Central memory CD8-positive, alpha-beta T cell (primary cell): ENCODE data around the gene TP53I11.

Experiments used
- ATAC-seq: fragments of 150-1000 bp; cut with Tn5 transposase; replicated peaks from 2 replicates; pipeline ENCODE4 v1.10.0; 2022; ENCODE audit warnings: mild to moderate bottlenecking, moderate FRiP score, moderate number of reproducible peaks; ENCODE audit not compliant: poor library complexity, severe bottlenecking; ENCODE audit errors: extremely low read depth
- DNase-seq, 2 donors: peaks; one replicate each; pipeline ENCODE4 v3.0.0; 2021; ENCODE audit warnings: low spot score in 2 of 2
- H3K27ac Mint-ChIP-seq: one replicate; pipeline ENCODE4 v1.8.0; 2022; ENCODE audit warnings: low read depth, mild to moderate bottlenecking, moderate library complexity, mixed read lengths
- H3K27me3 Mint-ChIP-seq: one replicate; pipeline ENCODE4 v1.8.0; 2022; ENCODE audit warnings: mixed read lengths
- H3K36me3 Mint-ChIP-seq: one replicate; pipeline ENCODE4 v1.8.0; 2022; ENCODE audit warnings: mild to moderate bottlenecking, moderate library complexity, mixed read lengths; ENCODE audit not compliant: insufficient read depth
- H3K4me1 Mint-ChIP-seq: one replicate; pipeline ENCODE4 v1.8.0; 2022; ENCODE audit warnings: mixed read lengths
- H3K4me3 Mint-ChIP-seq: one replicate; pipeline ENCODE4 v1.8.0; 2022; ENCODE audit warnings: mild to moderate bottlenecking, moderate library complexity, mixed read lengths
- H3K9me3 Mint-ChIP-seq: one replicate; pipeline ENCODE4 v1.8.0; 2022; ENCODE audit warnings: mixed read lengths

TP53I11 gene, protein sequence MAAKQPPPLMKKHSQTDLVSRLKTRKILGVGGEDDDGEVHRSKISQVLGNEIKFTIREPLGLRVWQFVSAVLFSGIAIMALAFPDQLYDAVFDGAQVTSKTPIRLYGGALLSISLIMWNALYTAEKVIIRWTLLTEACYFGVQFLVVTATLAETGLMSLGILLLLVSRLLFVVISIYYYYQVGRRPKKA

DNA sequence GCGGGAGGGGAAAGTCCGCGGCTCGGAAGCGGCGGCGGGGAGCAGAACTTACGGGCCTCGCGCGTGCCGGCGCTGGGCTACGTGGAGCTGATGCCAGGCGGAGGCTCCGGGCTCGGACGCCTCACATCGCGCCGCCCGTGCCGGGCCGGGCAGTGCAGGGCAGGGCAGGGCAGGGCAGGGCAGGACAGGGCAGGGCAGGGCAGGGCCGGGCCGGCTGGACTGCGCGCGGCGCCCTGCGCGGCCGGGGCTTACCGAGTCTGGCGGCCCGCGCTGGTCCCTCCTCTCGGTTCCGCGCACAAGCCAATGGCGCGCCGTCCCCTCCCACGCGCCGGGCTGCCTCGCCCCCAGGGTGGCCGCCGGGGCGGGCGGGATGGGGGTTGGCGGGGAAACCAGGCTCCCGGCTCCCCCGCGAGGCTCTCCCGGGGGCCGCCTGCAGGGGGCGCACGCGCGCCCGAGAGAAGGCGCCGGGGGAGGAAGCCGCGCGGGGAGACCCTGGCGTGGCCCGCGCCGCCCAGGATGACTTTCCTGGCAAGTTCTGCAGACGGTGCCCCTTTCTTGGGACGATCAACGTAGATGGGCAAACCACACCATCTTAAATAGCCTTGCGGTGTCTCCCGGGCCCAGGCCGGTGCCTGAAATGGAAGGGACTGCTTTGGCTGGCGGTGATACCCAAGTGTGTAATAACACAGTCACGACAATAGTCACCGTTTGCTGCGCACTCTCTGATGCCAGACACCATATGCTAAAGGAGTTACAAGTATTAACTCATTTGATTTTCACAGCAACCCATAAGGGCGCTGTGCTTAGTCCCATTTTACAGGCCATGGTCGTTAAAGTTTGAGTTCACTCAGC lies at the start of gene TP53I11:
Gene TP53I11, minus strand, starts transcription at position 259 of the 852 bp plus-strand sequence. CDS start 12,548 bp downstream, outside the sequence.
- no peaks in the 10 kb centered on the region for H3K27me3 Mint-ChIP-seq
- H3K36me3 Mint-ChIP-seq = peaks cover 5% of the 10 kb centered on the region
- peak; percentile 74 for ATAC-seq
- H3K4me1 Mint-ChIP-seq = peaks cover 27% of the 10 kb centered on the region
- peak; percentile 44 to 50 for DNase-seq
- H3K27ac Mint-ChIP-seq = peak within 1 kb of the TSS; percentile 83
- no peaks in the 10 kb centered on the region for H3K9me3 Mint-ChIP-seq
- peak within 1 kb of the TSS; percentile 88 for H3K4me3 Mint-ChIP-seq

DNA sequence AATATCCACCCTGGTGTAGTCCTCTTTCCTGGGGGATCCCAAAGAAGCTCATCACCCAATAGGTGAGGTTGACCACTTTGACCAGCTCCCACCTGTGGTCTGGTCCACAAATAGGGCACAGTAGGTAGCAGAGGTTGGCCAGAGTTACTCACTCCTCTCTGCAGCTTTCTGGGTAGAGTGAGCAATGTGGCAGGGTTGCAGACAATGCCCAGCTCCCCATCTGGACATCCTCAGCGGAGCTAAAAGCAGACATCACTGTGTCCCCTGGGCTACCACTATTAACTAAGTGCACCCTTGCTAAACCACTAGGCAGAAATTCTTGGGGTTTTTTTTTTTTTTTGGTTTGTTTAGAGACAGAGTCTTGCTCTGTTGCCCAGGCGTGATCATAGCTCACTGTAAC lies 48.4 kb upstream of the TP53I11 start:
- Mint-ChIP-seq H3K27me3 (no peaks in the 10 kb centered on the region), H3K36me3 (no peaks in the 10 kb centered on the region), H3K4me3 (no peak overlapping the region), H3K9me3 (no peaks in the 10 kb centered on the region), H3K4me1 (no peaks in the 10 kb centered on the region), H3K27ac (no peak overlapping the region)
- DNase-seq (no peak), ATAC-seq (no peak)

DNA sequence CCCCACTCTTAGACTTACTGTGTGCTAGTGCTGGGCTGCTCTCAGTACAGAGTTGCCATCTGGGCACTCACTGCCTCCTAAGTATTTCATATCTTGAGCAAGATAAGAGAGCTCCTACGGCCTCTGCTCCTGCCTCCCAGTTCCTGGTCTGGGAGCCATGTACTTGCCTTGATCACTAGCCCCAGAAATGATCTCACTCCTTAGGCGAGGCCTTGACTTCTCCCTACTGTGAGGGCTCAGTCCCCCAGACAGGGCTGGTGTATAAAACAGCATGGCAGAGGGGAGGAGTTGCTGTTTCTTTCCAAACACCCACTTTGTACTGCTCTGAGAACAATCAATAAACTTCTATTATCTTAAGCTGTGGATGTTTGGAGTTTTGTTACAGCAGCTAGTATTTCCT lies 47.4 kb upstream of the TP53I11 start:
- H3K27ac Mint-ChIP-seq = peak overlapping the region; percentile 58
- no peaks in the 10 kb centered on the region for H3K27me3 Mint-ChIP-seq
- peaks cover 2% of the 10 kb centered on the region for H3K4me1 Mint-ChIP-seq
- H3K9me3 Mint-ChIP-seq = no peaks in the 10 kb centered on the region
- H3K36me3 Mint-ChIP-seq = no peaks in the 10 kb centered on the region
- DNase-seq (no peak), ATAC-seq (no peak)
- no peak overlapping the region for H3K4me3 Mint-ChIP-seq

DNA sequence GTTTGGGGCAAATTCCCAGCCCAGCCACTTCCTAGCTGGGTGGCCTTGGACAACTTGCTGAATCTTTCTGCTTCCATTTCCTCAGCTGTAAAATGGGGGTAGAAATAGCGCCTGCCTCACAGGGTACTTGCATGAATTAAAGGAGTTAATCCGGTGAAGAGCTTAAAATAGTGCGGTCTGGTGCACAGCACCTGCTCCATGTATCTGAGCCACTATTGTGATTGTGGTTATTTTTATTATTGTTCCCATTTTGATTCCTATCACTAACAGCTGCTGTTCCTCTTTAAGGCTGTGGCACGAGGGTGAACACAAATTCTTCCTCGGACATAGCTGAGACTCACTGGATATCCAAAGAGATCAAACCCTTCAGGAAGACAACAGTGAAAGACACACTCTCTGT lies 46.9 kb upstream of the TP53I11 start:
- Mint-ChIP-seq H3K4me3 (no peak overlapping the region), H3K27me3 (no peaks in the 10 kb centered on the region), H3K4me1 (peaks cover 7% of the 10 kb centered on the region), H3K36me3 (no peaks in the 10 kb centered on the region), H3K9me3 (no peaks in the 10 kb centered on the region), H3K27ac (peak overlapping the region; percentile 58)
- ATAC-seq (no peak), DNase-seq (no peak)

DNA sequence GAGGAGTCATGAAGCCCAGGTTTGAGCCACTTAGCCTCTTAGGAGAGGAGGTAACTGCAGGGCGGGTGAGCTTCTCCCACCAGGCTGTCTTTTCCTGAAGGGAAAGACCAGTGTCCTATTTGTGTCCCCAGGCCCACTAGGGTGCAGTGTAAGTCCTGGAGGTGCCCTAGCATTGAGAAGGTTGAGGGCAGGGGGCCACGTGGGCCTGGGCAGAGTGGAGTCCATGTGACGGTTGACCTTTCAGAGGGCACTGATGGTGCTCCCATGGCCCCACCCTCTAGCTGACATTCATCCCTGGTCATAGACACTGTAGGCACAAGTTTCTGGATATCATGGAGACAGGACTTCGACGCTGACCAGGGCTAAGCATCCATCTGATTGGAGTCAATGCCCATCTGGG lies 44.1 kb upstream of the TP53I11 start:
- ATAC-seq = no peak
- no peak overlapping the region for H3K27ac Mint-ChIP-seq
- H3K27me3 Mint-ChIP-seq = no peaks in the 10 kb centered on the region
- no peak for DNase-seq
- no peak overlapping the region for H3K4me3 Mint-ChIP-seq
- H3K4me1 Mint-ChIP-seq = peaks cover 12% of the 10 kb centered on the region
- no peaks in the 10 kb centered on the region for H3K36me3 Mint-ChIP-seq
- H3K9me3 Mint-ChIP-seq = no peaks in the 10 kb centered on the region

DNA sequence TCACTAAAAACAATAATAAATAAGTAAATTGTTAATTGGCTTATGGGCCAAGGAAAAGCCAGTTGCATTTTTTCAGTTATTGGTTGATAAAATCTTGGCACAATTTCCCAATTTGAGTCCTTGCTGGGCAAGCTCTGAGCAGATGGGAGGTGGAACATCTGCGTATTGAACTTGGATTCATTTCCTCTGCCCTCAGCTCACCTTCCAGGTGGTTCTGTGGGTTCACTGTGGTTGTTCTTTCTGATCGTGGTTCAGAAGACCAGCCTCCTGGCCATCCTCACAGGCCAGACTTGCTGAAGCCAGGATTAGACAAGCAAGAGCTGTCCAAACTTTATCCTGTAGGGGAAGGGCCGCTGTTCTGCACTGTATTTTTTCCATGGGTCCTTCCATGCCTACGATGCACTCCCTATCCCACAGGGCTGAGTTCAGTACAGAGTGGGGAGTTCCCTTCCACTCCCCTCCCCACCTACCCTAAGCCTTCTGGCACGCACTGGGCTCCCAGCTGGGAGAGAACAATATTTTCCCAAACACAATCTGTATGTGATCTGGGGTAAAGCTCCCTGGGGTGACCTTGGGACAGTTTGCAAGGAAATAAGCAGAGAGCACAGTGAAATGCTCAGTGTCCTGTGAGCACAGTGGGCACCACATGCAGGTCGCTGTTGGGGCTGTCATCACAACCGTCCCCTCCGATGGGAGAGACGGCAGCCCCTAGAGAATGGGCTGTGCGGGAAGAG lies 43.5 kb upstream of the TP53I11 start:
- no peaks in the 10 kb centered on the region for H3K36me3 Mint-ChIP-seq

DNA sequence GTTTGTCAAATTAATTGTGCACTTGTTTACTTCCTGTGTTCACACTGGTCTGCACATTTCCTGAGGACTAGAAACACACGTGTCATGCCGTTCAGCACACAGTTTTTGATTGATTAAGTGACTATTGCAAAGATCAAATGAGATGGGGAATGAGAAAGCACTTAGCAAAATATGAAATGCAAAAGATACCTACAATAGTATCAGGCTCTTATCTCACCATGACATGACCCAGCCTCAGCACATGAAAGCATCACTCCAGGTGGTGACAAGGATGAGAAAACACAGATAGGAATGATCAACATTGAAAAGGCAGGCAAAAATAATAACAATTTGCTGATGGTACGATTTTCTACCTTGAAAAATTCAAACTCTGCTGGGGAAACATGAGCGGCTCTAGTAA lies 42.1 kb upstream of the TP53I11 start:
- ATAC-seq (no peak), DNase-seq (no peak)
- no peaks in the 10 kb centered on the region for H3K36me3 Mint-ChIP-seq
- peak overlapping the region; percentile 14 for H3K27ac Mint-ChIP-seq
- no peaks in the 10 kb centered on the region for H3K9me3 Mint-ChIP-seq
- H3K4me3 Mint-ChIP-seq = no peak overlapping the region
- H3K27me3 Mint-ChIP-seq = no peaks in the 10 kb centered on the region
- peaks cover 12% of the 10 kb centered on the region for H3K4me1 Mint-ChIP-seq

More for the DNA sequence above, 43.5 kb upstream of the TP53I11 start:
- H3K27me3 Mint-ChIP-seq = no peaks in the 10 kb centered on the region
- no peaks in the 10 kb centered on the region for H3K9me3 Mint-ChIP-seq
- H3K4me1 Mint-ChIP-seq = peaks cover 12% of the 10 kb centered on the region
- no peak overlapping the region for H3K4me3 Mint-ChIP-seq
- no peak for ATAC-seq
- no peak overlapping the region for H3K27ac Mint-ChIP-seq
- DNase-seq = no peak

DNA sequence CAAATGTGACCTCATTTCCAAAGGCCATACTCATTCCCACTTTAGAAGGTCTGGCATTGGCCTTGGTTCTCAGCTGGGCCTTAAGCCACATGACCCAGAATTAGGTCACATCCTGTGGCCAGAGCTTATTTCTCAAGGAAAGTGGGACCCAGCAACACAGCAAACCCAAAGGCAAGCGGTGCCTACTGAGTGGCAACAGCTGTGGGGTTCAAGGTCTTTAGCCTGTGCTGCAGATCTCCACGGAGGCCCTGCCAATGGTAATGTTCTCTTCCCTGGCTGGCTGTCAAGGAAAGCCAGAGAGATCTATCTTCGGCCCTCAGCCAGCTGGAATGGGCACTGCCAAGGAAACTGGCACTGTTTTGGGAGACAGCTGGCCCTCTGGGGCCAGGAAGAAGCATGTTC lies 41.5 kb upstream of the TP53I11 start:
- ATAC-seq = no peak
- no peaks in the 10 kb centered on the region for H3K27me3 Mint-ChIP-seq
- peaks cover 14% of the 10 kb centered on the region for H3K4me1 Mint-ChIP-seq
- H3K4me3 Mint-ChIP-seq = no peak overlapping the region
- H3K9me3 Mint-ChIP-seq = no peaks in the 10 kb centered on the region
- H3K27ac Mint-ChIP-seq = peak overlapping the region; percentile 14
- no peak for DNase-seq
- H3K36me3 Mint-ChIP-seq = no peaks in the 10 kb centered on the region

DNA sequence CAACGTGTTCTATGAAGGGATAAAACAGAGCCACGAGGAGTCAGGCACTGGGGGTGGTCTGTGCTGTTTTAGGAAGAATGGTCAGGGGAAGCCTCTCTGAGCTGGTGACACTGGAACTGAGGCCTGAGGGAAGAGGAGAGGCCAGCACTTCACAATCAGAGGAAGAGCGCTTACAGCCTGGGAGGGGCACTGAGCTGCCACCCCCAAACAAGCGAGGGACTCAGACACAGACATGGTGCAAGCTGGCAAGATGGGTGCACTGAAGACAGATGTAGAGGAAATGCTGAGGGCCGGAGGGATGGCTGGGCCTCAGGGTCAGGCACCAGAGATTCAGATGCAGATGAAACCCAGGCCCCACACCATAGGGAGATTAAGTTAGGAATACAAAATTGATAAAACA lies 40.0 kb upstream of the TP53I11 start:
- ATAC-seq = no peak
- H3K4me3 Mint-ChIP-seq = no peak overlapping the region
- DNase-seq = no peak
- H3K27me3 Mint-ChIP-seq = no peaks in the 10 kb centered on the region
- no peak overlapping the region for H3K27ac Mint-ChIP-seq
- H3K4me1 Mint-ChIP-seq = peaks cover 19% of the 10 kb centered on the region
- H3K36me3 Mint-ChIP-seq = no peaks in the 10 kb centered on the region
- no peaks in the 10 kb centered on the region for H3K9me3 Mint-ChIP-seq

DNA sequence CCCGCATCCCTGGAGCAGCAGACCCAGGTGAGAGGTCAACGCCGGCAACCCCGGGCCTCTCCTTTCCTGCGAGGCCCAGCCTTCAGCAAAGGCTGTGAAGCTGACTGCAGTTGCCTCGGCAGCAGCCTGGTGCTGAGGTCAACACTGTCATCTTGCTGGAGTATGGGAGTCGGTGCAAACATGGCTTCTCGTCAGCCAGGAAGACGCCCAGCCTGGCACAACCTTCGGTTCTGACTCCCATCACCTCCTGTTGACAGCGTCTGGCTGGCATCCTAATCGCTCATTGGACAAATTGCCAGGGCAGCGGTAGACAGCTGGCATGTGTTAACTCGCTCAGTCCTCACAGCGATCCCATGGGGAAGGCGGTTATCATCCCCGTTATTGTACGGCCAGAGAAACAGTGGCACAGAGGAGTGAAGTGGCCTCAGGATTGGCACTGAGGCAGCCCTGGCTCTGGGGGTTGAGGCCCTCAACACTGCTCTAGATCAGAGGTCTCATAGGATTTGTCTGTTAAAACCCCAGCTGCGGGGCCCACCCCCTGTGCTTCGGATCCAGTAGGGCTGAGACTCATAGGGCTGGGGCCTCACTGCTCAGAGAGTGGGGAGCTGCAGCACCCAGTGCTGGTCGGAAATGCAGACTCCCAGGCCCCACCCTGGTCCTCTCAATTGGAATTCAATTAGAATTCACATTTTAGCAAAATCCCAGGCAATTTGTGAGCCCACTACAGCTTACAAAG lies 39.3 kb upstream of the TP53I11 start:
- peaks cover 19% of the 10 kb centered on the region for H3K4me1 Mint-ChIP-seq
- H3K27me3 Mint-ChIP-seq = no peaks in the 10 kb centered on the region
- no peaks in the 10 kb centered on the region for H3K9me3 Mint-ChIP-seq
- no peak overlapping the region for H3K27ac Mint-ChIP-seq
- H3K4me3 Mint-ChIP-seq = no peak overlapping the region
- DNase-seq = no peak
- no peak for ATAC-seq
- no peaks in the 10 kb centered on the region for H3K36me3 Mint-ChIP-seq

DNA sequence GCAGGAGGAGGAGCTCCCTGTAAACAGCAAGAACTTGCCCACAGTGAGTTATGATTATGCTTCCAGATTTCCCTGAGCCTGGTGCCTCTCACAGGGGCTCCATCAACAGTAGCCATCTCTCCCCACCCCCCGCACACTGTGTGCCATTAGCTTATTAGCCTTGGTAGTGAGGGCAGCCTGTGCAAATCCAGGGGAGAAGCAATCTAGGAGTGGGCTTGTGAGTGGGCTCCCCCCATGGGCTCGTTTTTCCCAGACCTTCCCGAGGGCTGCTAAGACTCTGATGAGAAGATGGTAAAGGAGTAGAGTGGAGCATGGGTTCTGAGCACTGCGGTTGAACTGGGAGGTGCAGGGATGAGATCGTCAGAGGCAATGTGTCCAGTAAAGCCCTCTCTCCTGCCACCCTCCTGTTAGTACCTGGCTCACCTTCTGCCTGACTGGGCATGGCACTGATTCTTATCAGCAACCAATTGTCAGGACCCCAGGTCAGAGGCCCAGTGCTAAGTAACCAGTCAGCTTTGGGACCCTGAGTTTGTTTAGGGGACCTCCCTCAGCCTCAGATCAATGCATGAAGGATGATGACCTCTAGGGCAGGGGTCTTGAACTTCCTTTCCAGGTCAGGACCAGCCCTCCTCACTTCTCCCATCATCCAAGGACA lies 38.4 kb upstream of the TP53I11 start:
- peaks cover 19% of the 10 kb centered on the region for H3K4me1 Mint-ChIP-seq

DNA sequence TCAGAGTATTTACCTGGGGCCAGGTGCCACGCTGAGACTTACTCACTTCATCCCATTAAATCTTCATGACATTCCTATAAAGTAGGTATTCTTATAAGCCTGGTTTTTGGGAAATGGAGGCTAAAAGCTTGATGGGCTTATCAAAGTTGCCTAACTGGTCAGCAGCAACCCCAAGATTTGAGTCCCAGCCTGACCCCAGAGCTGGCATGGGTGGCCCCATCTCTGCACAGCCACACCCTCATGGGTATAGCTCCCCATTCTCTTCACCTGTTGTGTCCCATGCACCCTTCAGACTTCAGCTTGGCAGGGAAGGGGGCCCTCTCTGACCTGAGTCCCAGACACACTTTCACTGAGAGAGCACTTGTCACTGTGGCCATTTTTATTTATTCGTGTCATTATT lies 37.4 kb upstream of the TP53I11 start:
- H3K9me3 Mint-ChIP-seq = no peaks in the 10 kb centered on the region

More for the DNA sequence above, 38.4 kb upstream of the TP53I11 start:
- no peaks in the 10 kb centered on the region for H3K27me3 Mint-ChIP-seq
- DNase-seq (no peak), ATAC-seq (no peak)
- no peaks in the 10 kb centered on the region for H3K9me3 Mint-ChIP-seq
- H3K4me3 Mint-ChIP-seq = no peak overlapping the region
- no peaks in the 10 kb centered on the region for H3K36me3 Mint-ChIP-seq
- no peak overlapping the region for H3K27ac Mint-ChIP-seq

More for the DNA sequence above, 37.4 kb upstream of the TP53I11 start:
- Mint-ChIP-seq H3K36me3 (no peaks in the 10 kb centered on the region), H3K27me3 (no peaks in the 10 kb centered on the region), H3K27ac (no peak overlapping the region), H3K4me1 (peaks cover 27% of the 10 kb centered on the region), H3K4me3 (no peak overlapping the region)
- DNase-seq (no peak), ATAC-seq (no peak)
